H1 (cell line): Measurements from ENCODE around the gene POLRMT. TPM values are rescaled to one million over a fixed set of nuclear protein-coding genes. Genes with fewer than 3 reads are reported as not detected.

Experiments used
- CTCF ChIA-PET: fragments of 300-600 bp; sonication (Branson Sonifier 250); formaldehyde crosslinking; loops from one replicate; lab custom pipeline; 2021; ENCODE audit not compliant: partially characterized antibody; lab: Charles Lee
- POLR2A ChIA-PET: fragments of 300-600 bp; sonication (Branson Sonifier 250); formaldehyde crosslinking; loops from one replicate; lab custom pipeline; 2021; ENCODE audit warnings: inconsistent platforms; ENCODE audit not compliant: partially characterized antibody; lab: Charles Lee
- DNase-seq, 2 experiments: peaks; one replicate each; pipeline versions ENCODE4 v3.0.0 to v3.0.0-alpha.2; 2010 to 2022; ENCODE audit warnings: low spot score in 2 of 2, low read depth in 1 of 2, mixed read lengths in 1 of 2
- FAIRE-seq: peaks from 2 replicates; lab custom pipeline; 2011; peaks lifted over from hg19 to GRCh38; lab: Jason Lieb, UNC
- H2AFZ ChIP-seq: 2 replicates; pipeline ENCODE4 v1.8.1; 2012; ENCODE audit warnings: low read length, inconsistent platforms
- H2AK5ac ChIP-seq: 2 replicates; pipeline ENCODE4 v1.6.1; 2013; ENCODE audit warnings: low read depth, low read length
- H2BK120ac ChIP-seq: replicated peaks from 2 replicates; pipeline ENCODE3; 2013; ENCODE audit warnings: low read depth, low read length, inconsistent platforms
- H2BK12ac ChIP-seq: 2 replicates; pipeline ENCODE4 v1.6.1; 2013; ENCODE audit warnings: low read depth, low read length
- H2BK15ac ChIP-seq: 2 replicates; pipeline ENCODE4 v1.6.1; 2013; ENCODE audit warnings: low read length
- H2BK20ac ChIP-seq: 2 replicates; pipeline ENCODE4 v1.6.1; 2013; ENCODE audit warnings: low read length
- H2BK5ac ChIP-seq: 2 replicates; pipeline ENCODE4 v1.6.1; 2013; ENCODE audit warnings: low read depth, low read length
- H3K14ac ChIP-seq: 2 replicates; pipeline ENCODE4 v1.6.1; 2013; ENCODE audit warnings: inconsistent platforms; ENCODE audit not compliant: insufficient read length
- H3K18ac ChIP-seq: 2 replicates; pipeline ENCODE4 v1.6.1; 2013; ENCODE audit warnings: low read length; ENCODE audit errors: extremely low read depth
- H3K23ac ChIP-seq: 2 replicates; pipeline ENCODE4 v1.6.1; 2013; ENCODE audit warnings: inconsistent platforms; ENCODE audit not compliant: insufficient read length
- H3K23me2 ChIP-seq: 2 replicates; pipeline ENCODE4 v1.6.1; 2013; ENCODE audit warnings: low read depth, low read length
- H3K27ac ChIP-seq: 2 replicates; pipeline ENCODE4 v1.6.1; 2011; ENCODE audit warnings: low read depth, low read length, inconsistent platforms
- H3K27me3 ChIP-seq, 4 experiments: replicated peaks in 1 of 4; 1 replicate in 1 of 4; 2 replicates in 3 of 4; pipeline versions ENCODE4 v1.6.1 to v1.8.1; 2011 to 2013; ENCODE audit warnings: low read length in 3 of 4, mild to moderate bottlenecking in 3 of 4, inconsistent platforms in 2 of 4, mixed read lengths in 2 of 4, moderate library complexity in 1 of 4; ENCODE audit not compliant: control insufficient read depth in 3 of 4, insufficient read depth in 3 of 4; ENCODE audit errors: extremely low read depth in 1 of 4
- H3K36me3 ChIP-seq, 4 experiments: 2 replicates each; pipeline versions ENCODE4 v1.6.1 to v1.8.1; 2011 to 2013; ENCODE audit warnings: mild to moderate bottlenecking in 4 of 4, low read length in 3 of 4, moderate library complexity in 2 of 4, control low read depth in 1 of 4, inconsistent platforms in 1 of 4; ENCODE audit not compliant: insufficient read depth in 4 of 4, control insufficient read depth in 2 of 4
- H3K4ac ChIP-seq: replicated peaks from 2 replicates; pipeline ENCODE3; 2013; ENCODE audit warnings: low read length, low read depth, mixed read lengths, inconsistent platforms; ENCODE audit not compliant: insufficient read length
- H3K4me1 ChIP-seq, 4 experiments: replicated peaks in 1 of 4; 1 replicate in 1 of 4; 2 replicates in 3 of 4; pipeline versions ENCODE4 v1.6.1 to v1.8.1; 2011 to 2013; ENCODE audit warnings: low read length in 3 of 4, inconsistent platforms in 2 of 4, mixed read lengths in 1 of 4; ENCODE audit not compliant: insufficient read depth in 4 of 4, control insufficient read depth in 3 of 4
- H3K4me2 ChIP-seq, 2 experiments: 2 replicates each; pipeline versions ENCODE4 v1.6.1 to v1.8.1; 2011 to 2013; ENCODE audit warnings: low read depth in 2 of 2, low read length in 2 of 2, control low read depth in 1 of 2, inconsistent platforms in 1 of 2, mild to moderate bottlenecking in 1 of 2; ENCODE audit not compliant: insufficient read depth in 1 of 2
- H3K4me3 ChIP-seq, 4 experiments: fragments of 200-600, 300-600 bp in 1 of 4; sonication (generic), shearing (Covaris generic), sonication (Bioruptor Twin) in 1 of 4; 2 replicates each; pipeline versions ENCODE4 v1.5.1 to v1.8.1; 2011 to 2016; ENCODE audit warnings: low read length in 4 of 4, low read depth in 3 of 4, control low read depth in 2 of 4, inconsistent platforms in 2 of 4, mild to moderate bottlenecking in 2 of 4, mixed read lengths in 1 of 4, moderate library complexity in 1 of 4; ENCODE audit not compliant: insufficient read depth in 2 of 4; ENCODE audit errors: extremely low read depth in 1 of 4
- H3K56ac ChIP-seq: replicated peaks from 2 replicates; pipeline ENCODE3; 2013; ENCODE audit warnings: low read depth, mild to moderate bottlenecking, mixed read lengths, low read length, inconsistent platforms; ENCODE audit not compliant: insufficient read length
- H3K79me1 ChIP-seq: 2 replicates; pipeline ENCODE4 v1.6.1; 2013; ENCODE audit warnings: low read depth, low read length, control low read depth
- H3K79me2 ChIP-seq, 2 experiments: 2 replicates each; pipeline versions ENCODE4 v1.6.1 to v1.8.1; 2012 to 2013; ENCODE audit warnings: low read length in 2 of 2, mild to moderate bottlenecking in 2 of 2, inconsistent platforms in 1 of 2; ENCODE audit not compliant: insufficient read depth in 2 of 2, control insufficient read depth in 1 of 2
- H3K9ac ChIP-seq, 4 experiments: replicated peaks in 1 of 4; 1 replicate in 1 of 4; 2 replicates in 3 of 4; pipeline versions ENCODE4 v1.6.1 to v1.8.1; 2011 to 2013; ENCODE audit warnings: low read depth in 3 of 4, low read length in 3 of 4, control low read depth in 2 of 4, mild to moderate bottlenecking in 2 of 4, moderate library complexity in 2 of 4, inconsistent platforms in 1 of 4; ENCODE audit errors: extremely low read depth in 1 of 4
- H3K9me3 ChIP-seq, 2 experiments: 2 replicates each; pipeline versions ENCODE4 v1.6.1 to v1.8.1; 2012 to 2013; ENCODE audit warnings: mild to moderate bottlenecking in 2 of 2, moderate library complexity in 2 of 2, control low read depth in 1 of 2, inconsistent platforms in 1 of 2, low read depth in 1 of 2, low read length in 1 of 2, mixed read lengths in 1 of 2; ENCODE audit not compliant: insufficient read depth in 2 of 2
- H4K20me1 ChIP-seq, 2 experiments: replicated peaks in 1 of 2; 2 replicates each; pipeline versions ENCODE3 to v1.8.1; 2011 to 2013; ENCODE audit warnings: inconsistent platforms in 2 of 2, low read length in 2 of 2, mild to moderate bottlenecking in 1 of 2; ENCODE audit not compliant: insufficient read depth in 2 of 2, control insufficient read depth in 1 of 2
- H4K5ac ChIP-seq: 2 replicates; pipeline ENCODE4 v1.6.1; 2013; ENCODE audit warnings: low read length, low read depth, mixed read lengths, inconsistent platforms; ENCODE audit not compliant: insufficient read length
- H4K8ac ChIP-seq: 2 replicates; pipeline ENCODE4 v1.8.0; 2013; ENCODE audit warnings: mild to moderate bottlenecking, moderate library complexity, low read length, inconsistent platforms; ENCODE audit not compliant: insufficient read depth; ENCODE audit errors: extremely low read depth
- H4K91ac ChIP-seq: replicated peaks from 2 replicates; pipeline ENCODE3; 2013; ENCODE audit warnings: low read length, mixed read lengths, inconsistent platforms; ENCODE audit not compliant: insufficient read length
- GABPA ChIP-seq: IDR thresholded peaks from 2 replicates; pipeline ENCODE4 v1.6.1; 2011; ENCODE audit warnings: mild to moderate bottlenecking, low read length, moderate library complexity, borderline replicate concordance; ENCODE audit not compliant: insufficient read depth
- POLR2A ChIP-seq, 2 experiments: IDR thresholded peaks; 1 replicate in 1 of 2; 2 replicates in 1 of 2; pipeline ENCODE4 v1.6.1; 2011; ENCODE audit warnings: low read depth in 2 of 2, low read length in 2 of 2, mild to moderate bottlenecking in 2 of 2; ENCODE audit errors: control extremely low read depth in 1 of 2
- SIN3A ChIP-seq, 2 experiments: IDR thresholded peaks in 1 of 2; conservative IDR thresholded peaks in 1 of 2; 2 replicates each; pipeline ENCODE4 v1.6.1; 2011 to 2012; ENCODE audit warnings: low read length in 2 of 2, improper control_type of control experiment in 1 of 2, low read depth in 1 of 2, mild to moderate bottlenecking in 1 of 2
- WGBS, 2 experiments: shearing (Covaris generic) in 1 of 2; methylation state at CpG; one replicate each; pipeline versions ENCODE4 v1.1.6 to v1.1.7; 2013 to 2015; ENCODE audit warnings: low lambda C conversion rate in 2 of 2, mixed read lengths in 2 of 2, inconsistent platforms in 1 of 2, low coverage in 1 of 2, missing lambda C conversion rate in 1 of 2; ENCODE audit not compliant: insufficient replicate concordance in 2 of 2, insufficient coverage in 1 of 2, insufficient read length in 1 of 2; ENCODE audit errors: extremely low coverage in 1 of 2, missing lambda C conversion rate in 1 of 2; 5-methylcytosine and 5-hydroxymethylcytosine counted together
- polyA plus RNA-seq, 7 experiments: library from polyadenylated mRNA; depleted of rRNA in 3 of 7; stranded (reverse) in 5 of 7; unstranded in 2 of 7; fragments of >200 nt in 5 of 7; fragments of 200-250 nt in 2 of 7; gene quantifications; 1 replicate in 5 of 7; 2 replicates in 1 of 7; 4 replicates in 1 of 7; pipeline versions ENCODE4 v1.2.1 to v1.2.3, GENCODE V29; 2011 to 2013; ENCODE audit warnings: missing spikeins in 2 of 7, mixed read lengths in 2 of 7
- total RNA-seq: library from RNA; stranded (reverse); fragmentation: NEBNext Ultra II Directional; extraction: Animal tissue kit (Norgen Biotek cat#: 25700); gene quantifications from 2 replicates; pipeline ENCODE4 v1.2.1, GENCODE V29; 2021

POLRMT gene
- total and polyA plus RNA-seq, 2 of the 8 experiments (the other 6 are each of a cell fraction or from before 2014, with no cell fraction given) = 93.0 to 111 TPM

- peak overlapping the region; percentile 81 for H3K27ac ChIP-seq
- H2BK15ac ChIP-seq = no peak overlapping the region
These were observed 59.9 kb downstream of the POLRMT start for GRCh38 chr19:573519-573825.

More at GRCh38 chr19:573519-573825, 59.9 kb downstream of the POLRMT start:
- Histone ChIP-seq H3K4me3 (peak overlapping the region; percentile 93 to 97 (median 94)), H3K18ac (peak overlapping the region; percentile 5), H2AK5ac (no peak overlapping the region), H3K9ac (peak overlapping the region in 3 of 4 experiments; percentile 76 to 92 (median 92); a peak in 6 of 7 replicates)
- TF ChIP-seq SIN3A (conservative IDR thresholded peaks at IDR 0.05 in 1 of 2, IDR thresholded peaks at IDR 0.05 in 1 of 2; ENCODE audit: low read depth in 1 of 2, low read length in 2 of 2) (0 out of 4 replicates have a peak, but pooled peaks of 1 of the 2 experiments have one; percentile 6), GABPA (no peak), POLR2A (IDR thresholded peaks at IDR 0.05; ENCODE audit: control extremely low read depth in 1 of 2, low read depth in 2 of 2, low read length in 2 of 2) (0 out of 3 replicates have a peak, but pooled peaks of 1 of the 2 experiments have one; percentile 31)
- TF ChIP-seq, all 59 proteins: peak for 2
- no peak overlapping the region for H3K14ac ChIP-seq
- no peak overlapping the region for H2BK20ac ChIP-seq
- DNase-seq (no peak), FAIRE-seq (no peak)
- H3K79me2 ChIP-seq = peaks cover 53 to 61% of the 10 kb centered on the region in 2 experiments
- peaks cover 24 to 32% of the 10 kb centered on the region in 2 experiments for H4K20me1 ChIP-seq
- no peak overlapping the region for H3K23ac ChIP-seq
- peaks cover 0 to 5% of the 10 kb centered on the region in 2 experiments; a peak in 1 of 4 replicates for H3K9me3 ChIP-seq
- H3K4me2 ChIP-seq = peak overlapping the region; percentile 96 to 99
- H2BK5ac ChIP-seq = peak overlapping the region; percentile 78; the same call in 1 of the 2 replicates
- peaks cover 0 to 21% (median 11%) of the 10 kb centered on the region in 4 experiments; a peak in 5 of 7 replicates for H3K4me1 ChIP-seq
- H3K56ac ChIP-seq = peak overlapping the region; percentile 1
- peak overlapping the region; percentile 32 for H4K91ac ChIP-seq
- no peak overlapping the region; the same call in 1 of the 2 replicates for H2BK12ac ChIP-seq
- 12% methylated on average over 15 of the region's 15 CpGs; no CpG with 5 or more reads in 1 of the 2 experiments for WGBS, 2 experiments
- peaks cover 11% of the 10 kb centered on the region; the same call in 1 of the 2 replicates for H3K23me2 ChIP-seq
- H2AFZ ChIP-seq = no peak overlapping the region
- ChIA-PET CTCF (interaction anchor here (4.7 kb wide), 1 partner anchor 12 kb away, joined by 51 read pairs; no protein-coding TSS in a partner anchor), POLR2A (interaction anchor here (2.4 to 4.8 kb wide), 2 partner anchors 13 kb away, joined by 8 to 78 read pairs; no protein-coding TSS in a partner anchor)
- peaks cover 0 to 11% (median 2%) of the 10 kb centered on the region in 4 experiments; a peak in 1 of 8 replicates for H3K36me3 ChIP-seq
- peak overlapping the region; percentile 8 for H3K4ac ChIP-seq
- H4K5ac ChIP-seq = no peak overlapping the region
- peaks cover 8% of the 10 kb centered on the region for H3K79me1 ChIP-seq
- H4K8ac ChIP-seq = peak overlapping the region; percentile 97; the same call in 1 of the 2 replicates
- peaks cover 0 to 3% (median 0%) of the 10 kb centered on the region in 4 experiments; a peak in 1 of 7 replicates for H3K27me3 ChIP-seq
- no peak overlapping the region for H2BK120ac ChIP-seq
